ENCODE results near the gene GCFC2. TPM values are rescaled to one million over a fixed set of nuclear protein-coding genes. Genes with fewer than 3 reads are reported as not detected.

GCFC2 gene
- total and polyA plus RNA-seq, 2 of the 13 experiments (the other 11 are each of a cell fraction or from before 2014, with no cell fraction given): 26.8 to 49.0 TPM

DNA sequence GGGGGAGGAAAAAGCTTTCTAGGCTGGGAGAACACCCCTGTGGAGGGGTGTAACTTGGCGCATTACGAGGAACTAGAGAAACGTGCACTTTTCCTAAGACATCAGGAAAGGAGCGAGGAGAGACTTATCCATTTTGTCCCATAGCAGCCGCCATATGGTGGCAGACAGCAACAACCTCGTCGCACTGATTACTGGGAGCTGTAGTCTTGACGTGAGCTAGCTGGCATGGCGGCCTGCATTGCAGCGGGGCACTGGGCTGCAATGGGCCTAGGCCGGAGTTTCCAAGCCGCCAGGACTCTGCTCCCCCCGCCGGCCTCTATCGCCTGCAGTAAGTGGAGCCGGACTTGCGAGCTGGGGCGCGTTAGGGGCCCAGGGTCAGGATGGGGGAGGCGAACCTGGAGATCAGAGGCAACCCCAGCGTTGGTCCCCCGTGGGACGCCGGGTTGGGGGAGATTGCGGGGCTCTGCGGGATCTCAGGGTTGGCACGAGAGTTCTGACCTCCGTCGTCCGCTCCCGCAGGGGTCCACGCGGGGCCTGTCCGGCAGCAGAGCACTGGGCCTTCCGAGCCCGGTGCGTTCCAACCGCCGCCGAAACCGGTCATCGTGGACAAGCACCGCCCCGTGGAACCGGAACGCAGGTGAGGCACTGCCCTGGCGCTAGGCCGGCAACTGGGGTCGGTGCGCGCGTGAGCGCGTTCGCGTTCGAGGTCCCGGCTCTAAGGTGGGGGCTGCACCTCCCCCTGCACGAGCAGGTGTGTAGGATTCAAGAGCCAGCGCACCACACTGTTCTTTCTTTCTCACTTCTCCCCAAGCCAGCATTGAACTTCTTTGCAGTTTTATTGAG, 63.9 kb downstream of the GCFC2 start, which contains the start of gene MRPL19 (continued):
- peak; percentile 98 for TF ChIP-seq IRF9 (CRISPR knock-in tag; IDR thresholded peaks at IDR 0.05; ENCODE audit: borderline replicate concordance)
- TF ChIP-seq ZNF841 (CRISPR knock-in tag; IDR thresholded peaks at IDR 0.05; ENCODE audit: borderline replicate concordance): no peak
- TF ChIP-seq, protein P1, sequence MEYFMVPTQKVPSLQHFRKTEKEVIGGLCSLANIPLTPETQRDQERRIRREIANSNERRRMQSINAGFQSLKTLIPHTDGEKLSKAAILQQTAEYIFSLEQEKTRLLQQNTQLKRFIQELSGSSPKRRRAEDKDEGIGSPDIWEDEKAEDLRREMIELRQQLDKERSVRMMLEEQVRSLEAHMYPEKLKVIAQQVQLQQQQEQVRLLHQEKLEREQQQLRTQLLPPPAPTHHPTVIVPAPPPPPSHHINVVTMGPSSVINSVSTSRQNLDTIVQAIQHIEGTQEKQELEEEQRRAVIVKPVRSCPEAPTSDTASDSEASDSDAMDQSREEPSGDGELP (IDR thresholded peaks at IDR 0.05; ENCODE audit: borderline replicate concordance, low read depth): peak; percentile 52; the same call in 1 of the 2 replicates
- no peak; the same call in 1 of the 2 replicates for TF ChIP-seq SNAPC2 (CRISPR knock-in tag; IDR thresholded peaks at IDR 0.05)
- no peak for TF ChIP-seq ZNF550 (CRISPR knock-in tag; IDR thresholded peaks at IDR 0.05; ENCODE audit: borderline replicate concordance)
- no peak; the same call in none of the 2 replicates for TF ChIP-seq RARA (CRISPR knock-in tag; IDR thresholded peaks at IDR 0.05)
- TF ChIP-seq ZBTB46 (CRISPR knock-in tag; IDR thresholded peaks at IDR 0.05; ENCODE audit: borderline replicate concordance): peak; percentile 96
- peak; percentile 88; the same call in 1 of the 2 replicates for TF ChIP-seq ARNT2 (CRISPR knock-in tag; IDR thresholded peaks at IDR 0.05; ENCODE audit: low read depth)
- no peak for TF ChIP-seq ZNF264 (CRISPR knock-in tag; IDR thresholded peaks at IDR 0.05)
- peak; percentile 98 for TF ChIP-seq ASH2L (IDR thresholded peaks at IDR 0.05; ENCODE audit: insufficient read length, low read depth, low read length)
- peak; percentile 44 for TF ChIP-seq GATAD2A (CRISPR knock-in tag; IDR thresholded peaks at IDR 0.05)
- TF ChIP-seq PHF5A (CRISPR knock-in tag; IDR thresholded peaks at IDR 0.05; ENCODE audit: low read depth, unreplicated experiment): peak; percentile 88
- no peak for TF ChIP-seq SMC3 (IDR thresholded peaks at IDR 0.05; ENCODE audit: low read length)
- peak; percentile 60 for TF ChIP-seq ZNF263 (CRISPR knock-in tag; IDR thresholded peaks at IDR 0.05)
- TF ChIP-seq ZNF331 (CRISPR knock-in tag; IDR thresholded peaks at IDR 0.05): peak; percentile 79
- TF ChIP-seq XBP1 (CRISPR knock-in tag; IDR thresholded peaks at IDR 0.05): peak; percentile 65; the same call in 1 of the 2 replicates
- TF ChIP-seq ZNF577 (CRISPR knock-in tag; IDR thresholded peaks at IDR 0.05; ENCODE audit: borderline replicate concordance, low read depth): peak; percentile 92; the same call in 1 of the 2 replicates
- TF ChIP-seq, protein P2, sequence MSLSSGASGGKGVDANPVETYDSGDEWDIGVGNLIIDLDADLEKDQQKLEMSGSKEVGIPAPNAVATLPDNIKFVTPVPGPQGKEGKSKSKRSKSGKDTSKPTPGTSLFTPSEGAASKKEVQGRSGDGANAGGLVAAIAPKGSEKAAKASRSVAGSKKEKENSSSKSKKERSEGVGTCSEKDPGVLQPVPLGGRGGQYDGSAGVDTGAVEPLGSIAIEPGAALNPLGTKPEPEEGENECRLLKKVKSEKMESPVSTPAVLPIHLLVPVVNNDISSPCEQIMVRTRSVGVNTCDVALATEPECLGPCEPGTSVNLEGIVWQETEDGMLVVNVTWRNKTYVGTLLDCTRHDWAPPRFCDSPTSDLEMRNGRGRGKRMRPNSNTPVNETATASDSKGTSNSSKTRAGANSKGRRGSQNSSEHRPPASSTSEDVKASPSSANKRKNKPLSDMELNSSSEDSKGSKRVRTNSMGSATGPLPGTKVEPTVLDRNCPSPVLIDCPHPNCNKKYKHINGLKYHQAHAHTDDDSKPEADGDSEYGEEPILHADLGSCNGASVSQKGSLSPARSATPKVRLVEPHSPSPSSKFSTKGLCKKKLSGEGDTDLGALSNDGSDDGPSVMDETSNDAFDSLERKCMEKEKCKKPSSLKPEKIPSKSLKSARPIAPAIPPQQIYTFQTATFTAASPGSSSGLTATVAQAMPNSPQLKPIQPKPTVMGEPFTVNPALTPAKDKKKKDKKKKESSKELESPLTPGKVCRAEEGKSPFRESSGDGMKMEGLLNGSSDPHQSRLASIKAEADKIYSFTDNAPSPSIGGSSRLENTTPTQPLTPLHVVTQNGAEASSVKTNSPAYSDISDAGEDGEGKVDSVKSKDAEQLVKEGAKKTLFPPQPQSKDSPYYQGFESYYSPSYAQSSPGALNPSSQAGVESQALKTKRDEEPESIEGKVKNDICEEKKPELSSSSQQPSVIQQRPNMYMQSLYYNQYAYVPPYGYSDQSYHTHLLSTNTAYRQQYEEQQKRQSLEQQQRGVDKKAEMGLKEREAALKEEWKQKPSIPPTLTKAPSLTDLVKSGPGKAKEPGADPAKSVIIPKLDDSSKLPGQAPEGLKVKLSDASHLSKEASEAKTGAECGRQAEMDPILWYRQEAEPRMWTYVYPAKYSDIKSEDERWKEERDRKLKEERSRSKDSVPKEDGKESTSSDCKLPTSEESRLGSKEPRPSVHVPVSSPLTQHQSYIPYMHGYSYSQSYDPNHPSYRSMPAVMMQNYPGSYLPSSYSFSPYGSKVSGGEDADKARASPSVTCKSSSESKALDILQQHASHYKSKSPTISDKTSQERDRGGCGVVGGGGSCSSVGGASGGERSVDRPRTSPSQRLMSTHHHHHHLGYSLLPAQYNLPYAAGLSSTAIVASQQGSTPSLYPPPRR (CRISPR knock-in tag; IDR thresholded peaks at IDR 0.05; ENCODE audit: borderline replicate concordance): peak; percentile 52; the same call in 1 of the 2 replicates
- TF ChIP-seq FOXO1 (CRISPR knock-in tag; IDR thresholded peaks at IDR 0.05): peak; percentile 87
